Ureter (tissue), 1 donor: ENCODE measurements around the gene PTPN1. TPM values are rescaled to one million over a fixed set of nuclear protein-coding genes. Genes with fewer than 3 reads are reported as not detected.
"Not testable (repeated sequence)": the region's sequence is repeated elsewhere in the genome, so short reads cannot be mapped to it uniquely, and the experiment has no call there.

Experiments used
- DNase-seq: peaks from one replicate; pipeline ENCODE4 v3.0.0-alpha.2; 2020; ENCODE audit warnings: low spot score
- total RNA-seq: library from RNA; stranded (reverse); gene quantifications from one replicate; pipeline ENCODE4 v1.2.4, GENCODE V29; 2023
- donor health status: DM: yes; HTN: yes; CAD: no.

Gene PTPN1
- total RNA-seq, 1 donor from 2014 or later = 33.6 TPM

GRCh38 chr20:50557549-50558134 is 47.5 kb downstream of the PTPN1 start:
- no peak for DNase-seq

GRCh38 chr20:50558483-50558925 is 48.3 kb downstream of the PTPN1 start:
- no peak for DNase-seq

- no peak for DNase-seq
Observed at GRCh38 chr20:50559149-50559548, 49.0 kb downstream of the PTPN1 start.

- no peak for DNase-seq
Observed at GRCh38 chr20:50559856-50560638, 49.9 kb downstream of the PTPN1 start.

GRCh38 chr20:50560867-50561266 is 50.7 kb downstream of the PTPN1 start:
- DNase-seq = no peak

DNA sequence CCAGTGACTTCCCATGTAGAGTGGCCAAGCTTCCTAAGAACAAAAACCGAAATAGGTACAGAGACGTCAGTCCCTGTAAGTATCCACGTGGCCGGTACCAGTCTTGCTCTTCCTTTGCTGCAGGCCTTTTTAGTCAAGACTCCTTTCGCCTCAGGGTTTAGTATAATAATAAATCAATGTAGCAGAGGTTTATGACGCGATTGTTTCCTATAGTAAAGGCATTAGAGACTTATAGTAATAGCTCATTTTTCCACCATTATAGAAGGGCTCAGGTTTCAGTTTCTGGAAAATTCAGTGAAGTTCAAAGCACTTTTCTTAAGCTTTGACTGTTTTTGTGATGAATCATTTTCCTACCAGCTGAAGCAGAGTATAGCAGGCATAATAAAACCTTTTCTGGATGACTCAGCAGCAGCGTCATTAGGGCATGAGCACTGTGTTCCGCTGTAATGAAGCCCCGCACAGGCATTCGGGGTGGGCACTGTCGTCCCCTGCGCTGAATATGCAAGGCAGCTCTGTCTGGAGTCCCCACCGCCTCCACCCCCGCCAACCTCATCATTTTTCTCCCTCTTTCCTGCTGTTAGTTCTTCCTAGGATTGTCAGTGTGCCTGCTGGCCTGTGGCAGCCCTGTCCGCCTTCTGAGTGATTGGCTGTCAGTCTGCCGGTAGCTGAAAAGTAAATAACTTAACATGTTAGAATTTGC is 51.3 kb downstream of the PTPN1 start:
- no peak for DNase-seq

GRCh38 chr20:50562262-50562701 is 52.1 kb downstream of the PTPN1 start:
- no peak for DNase-seq

GRCh38 chr20:50563133-50563944 is 53.2 kb downstream of the PTPN1 start:
- no peak for DNase-seq

GRCh38 chr20:50565383-50565782 is 55.2 kb downstream of the PTPN1 start:
- DNase-seq = no peak

GRCh38 chr20:50565871-50566270 is 55.7 kb downstream of the PTPN1 start:
- no peak for DNase-seq

DNA sequence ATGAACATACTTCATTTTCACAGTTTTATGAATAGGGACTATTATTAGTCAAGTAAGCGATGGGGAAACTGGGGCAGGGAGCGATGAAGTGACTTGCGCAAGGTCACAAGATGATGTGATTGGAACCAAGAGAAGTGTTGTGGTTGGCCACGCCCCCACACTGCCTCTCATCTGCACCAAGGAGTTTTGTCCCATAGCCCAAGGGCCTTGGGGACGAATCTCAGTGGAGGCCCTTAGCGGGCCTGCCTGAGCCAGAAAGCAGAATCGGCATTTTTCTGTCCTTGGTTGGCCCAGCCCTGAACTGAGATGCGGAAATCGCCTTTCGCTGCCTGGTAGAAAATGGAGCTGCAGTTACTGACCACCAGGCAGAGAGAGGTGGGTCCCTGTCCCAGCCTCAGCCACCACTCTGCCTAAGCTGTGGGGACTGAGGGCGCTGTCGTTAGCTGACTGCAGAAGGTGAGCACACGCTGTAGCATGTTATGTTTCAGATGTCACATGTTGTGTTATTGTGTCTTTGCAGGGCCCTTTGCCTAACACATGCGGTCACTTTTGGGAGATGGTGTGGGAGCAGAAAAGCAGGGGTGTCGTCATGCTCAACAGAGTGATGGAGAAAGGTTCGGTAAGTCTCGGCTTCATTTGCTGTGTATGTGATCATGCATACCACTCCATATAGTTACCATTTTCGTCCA is 57.8 kb downstream of the PTPN1 start:
- DNase-seq = no peak

- no peak for DNase-seq
Observed at GRCh38 chr20:50568549-50568942, 58.4 kb downstream of the PTPN1 start.

DNA sequence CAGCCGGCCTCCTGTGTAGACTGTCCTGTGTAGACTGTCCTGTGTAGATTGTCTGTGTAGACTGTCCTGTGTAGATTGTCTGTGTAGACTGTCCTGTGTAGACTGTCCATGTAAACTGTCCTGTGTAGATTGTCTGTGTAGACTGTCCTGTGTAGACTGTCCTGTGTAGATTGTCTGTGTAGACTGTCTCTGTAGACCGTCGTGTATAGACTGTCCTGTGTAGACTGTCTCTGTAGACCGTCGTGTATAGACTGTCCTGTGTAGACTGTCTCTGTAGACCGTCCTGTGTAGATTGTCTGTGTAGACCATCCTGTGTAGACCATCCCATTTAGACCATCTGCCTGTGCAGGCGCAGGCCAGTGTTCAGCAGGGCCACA is 59.3 kb downstream of the PTPN1 start:
- DNase-seq = not testable (repeated sequence)

GRCh38 chr20:50569864-50570836 is 60.0 kb downstream of the PTPN1 start:
- DNase-seq = no peak

DNA sequence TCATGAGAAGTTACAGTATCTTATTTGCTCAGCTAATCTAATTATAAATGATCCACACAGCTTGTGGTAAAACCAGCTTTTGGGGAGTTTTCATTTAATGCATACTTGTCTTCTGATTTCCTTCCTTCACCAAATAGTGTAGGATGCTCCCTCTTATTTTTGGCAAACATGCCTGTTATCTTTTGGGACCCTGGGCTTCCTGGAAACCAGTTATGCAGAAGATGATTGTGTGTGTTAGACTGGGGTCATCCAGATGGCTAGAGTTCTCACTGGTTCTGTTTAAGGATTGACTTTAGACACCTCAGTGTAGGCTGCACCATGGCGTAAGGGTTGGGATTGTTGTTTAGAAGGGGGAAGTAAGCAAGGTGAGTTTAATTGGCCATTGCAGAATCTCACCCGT is 61.3 kb downstream of the PTPN1 start:
- DNase-seq = no peak

DNA sequence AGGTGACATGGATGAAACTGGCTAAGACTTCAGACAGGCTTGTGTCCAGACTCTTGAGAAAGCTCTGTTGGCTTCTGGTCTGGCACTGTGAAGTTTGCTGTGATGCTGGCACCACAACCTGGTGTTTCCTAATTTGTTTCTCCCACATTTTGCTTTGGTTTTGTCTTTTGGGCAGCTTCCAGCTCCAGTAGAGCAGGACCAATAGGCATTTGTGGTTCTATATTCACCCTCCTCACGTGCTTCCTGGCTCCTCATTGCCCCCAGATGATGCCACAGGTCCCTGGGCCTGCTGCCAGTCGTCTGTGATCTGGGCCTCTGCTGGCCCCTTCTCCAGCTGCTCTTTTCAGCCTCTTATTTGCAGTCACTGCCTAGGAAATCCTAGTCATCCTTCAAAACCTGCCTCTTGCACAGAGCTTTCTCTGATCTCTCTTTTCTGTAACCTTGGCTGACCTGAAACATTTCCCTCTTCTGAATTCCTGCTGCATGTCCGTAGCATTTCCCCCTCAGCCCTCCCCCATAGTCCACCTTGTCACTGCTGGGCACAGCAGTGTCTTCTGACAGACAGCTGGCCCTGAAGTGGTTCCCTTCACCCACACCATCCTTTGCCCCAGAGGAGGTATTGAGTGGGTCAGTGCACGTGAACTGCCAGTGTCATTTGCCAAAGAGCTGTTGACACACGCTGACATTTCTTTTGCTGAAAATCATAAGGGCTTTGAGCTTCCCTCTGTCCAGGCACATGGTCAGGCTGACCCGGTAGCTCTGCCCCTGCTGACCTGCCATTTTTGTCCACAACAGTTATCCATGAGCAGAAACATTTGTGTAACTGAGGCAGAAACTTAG is 63.0 kb downstream of the PTPN1 start:
- DNase-seq = no peak

- no peak for DNase-seq
Observed at GRCh38 chr20:50574108-50574507, 63.9 kb downstream of the PTPN1 start.

- no peak for DNase-seq
Observed at GRCh38 chr20:50574586-50574985, 64.4 kb downstream of the PTPN1 start.
